Ishikawa (cell line): ENCODE measurements around the gene SMIM17.

Source experiments
- CEBPB ChIP-seq: IDR thresholded peaks from 2 replicates; pipeline ENCODE4 v1.6.1; 2012
- CREB1 ChIP-seq: IDR thresholded peaks from 2 replicates; pipeline ENCODE4 v1.6.1; 2012; ENCODE audit warnings: low read depth
- EGR1 ChIP-seq: IDR thresholded peaks from 2 replicates; pipeline ENCODE4 v1.6.1; 2012
- EP300 ChIP-seq: IDR thresholded peaks from 2 replicates; pipeline ENCODE4 v1.6.1; 2012; ENCODE audit warnings: borderline replicate concordance
- FOXM1 ChIP-seq: IDR thresholded peaks from 2 replicates; pipeline ENCODE4 v1.6.1; 2012; ENCODE audit warnings: low read depth, borderline replicate concordance
- MAX ChIP-seq: IDR thresholded peaks from 2 replicates; pipeline ENCODE4 v1.6.1; 2012
- NFIC ChIP-seq: IDR thresholded peaks from 2 replicates; pipeline ENCODE4 v1.6.1; 2012
- RAD21 ChIP-seq: IDR thresholded peaks from 2 replicates; pipeline ENCODE4 v1.6.1; 2012; ENCODE audit warnings: low read depth
- REST ChIP-seq: IDR thresholded peaks from 2 replicates; pipeline ENCODE4 v1.6.1; 2012; ENCODE audit warnings: low read depth, mild to moderate bottlenecking
- TAF1 ChIP-seq: IDR thresholded peaks from 2 replicates; pipeline ENCODE4 v1.6.1; 2012; ENCODE audit warnings: low read depth, mild to moderate bottlenecking
- TCF12 ChIP-seq: IDR thresholded peaks from 2 replicates; pipeline ENCODE4 v1.6.1; 2012; ENCODE audit warnings: low read depth
- TEAD4 ChIP-seq: IDR thresholded peaks from 2 replicates; pipeline ENCODE4 v1.6.1; 2012
- USF1 ChIP-seq: IDR thresholded peaks from 2 replicates; pipeline ENCODE4 v1.6.1; 2012
- YY1 ChIP-seq: IDR thresholded peaks from 2 replicates; pipeline ENCODE4 v1.6.1; 2012; ENCODE audit warnings: low read depth
- ZBTB7A ChIP-seq: IDR thresholded peaks from 2 replicates; pipeline ENCODE4 v1.6.1; 2012; ENCODE audit warnings: low read depth

Gene SMIM17

GRCh38 chr19:56613639-56614038 is 29.3 kb upstream of the SMIM17 start:
- no peak for TF ChIP-seq TCF12
- no peak for TF ChIP-seq RAD21
- TF ChIP-seq FOXM1, result no peak
- no peak for TF ChIP-seq YY1
- no peak for TF ChIP-seq CEBPB
- no peak for TF ChIP-seq EP300
- no peak for TF ChIP-seq REST
- no peak for TF ChIP-seq MAX
- TF ChIP-seq NFIC, result no peak
- TF ChIP-seq TEAD4, result no peak
- no peak for TF ChIP-seq TAF1
- no peak for TF ChIP-seq ZBTB7A
- no peak for TF ChIP-seq EGR1

- TF ChIP-seq MAX, result no peak
- TF ChIP-seq REST, result no peak
- no peak for TF ChIP-seq NFIC
- TF ChIP-seq TAF1, result no peak
- no peak for TF ChIP-seq ZBTB7A
- TF ChIP-seq EP300, result no peak
- no peak for TF ChIP-seq CREB1
- TF ChIP-seq CEBPB, result no peak
- no peak for TF ChIP-seq USF1
- TF ChIP-seq EGR1, result no peak
- TF ChIP-seq FOXM1, result no peak
- no peak for TF ChIP-seq YY1
- TF ChIP-seq TCF12, result no peak
- TF ChIP-seq RAD21, result no peak
- no peak for TF ChIP-seq TEAD4
These were observed 25.4 kb upstream of the SMIM17 start for GRCh38 chr19:56617531-56617930.

- TF ChIP-seq EP300 (no peak), USF1 (no peak), TEAD4 (no peak), CEBPB (no peak), TCF12 (no peak), TAF1 (no peak), EGR1 (no peak), CREB1 (no peak), NFIC (no peak), MAX (no peak), REST (no peak), RAD21 (no peak), YY1 (no peak), ZBTB7A (no peak), FOXM1 (no peak)
These were observed 23.8 kb upstream of the SMIM17 start for GRCh38 chr19:56619121-56619520.

- TF ChIP-seq TCF12 (no peak), RAD21 (no peak)
These were observed 20.6 kb upstream of the SMIM17 start for GRCh38 chr19:56622374-56622773.

- TF ChIP-seq CREB1, result no peak
- no peak for TF ChIP-seq NFIC
- no peak for TF ChIP-seq YY1
- no peak for TF ChIP-seq EGR1
- TF ChIP-seq ZBTB7A, result no peak
- TF ChIP-seq TEAD4, result no peak
- TF ChIP-seq EP300, result no peak
- TF ChIP-seq FOXM1, result no peak
These were observed 20.0 kb upstream of the SMIM17 start for GRCh38 chr19:56623006-56623405.
